ENCODE results near the gene XYLT1. TPM values are rescaled to one million over a fixed set of nuclear protein-coding genes. Genes with fewer than 3 reads are reported as not detected.

The XYLT1 gene
- polyA plus RNA-seq, 1 donor from 2014 or later, result 3.3 TPM

GRCh38 chr16:17457513-17457912 is 13.2 kb downstream of the XYLT1 start:
- Histone ChIP-seq H2AFZ (ENCODE audit: low read depth, low read length) (no peak overlapping the region), H3K27me3 (ENCODE audit: insufficient read depth, low read depth, low read length) (no peaks in the 10 kb centered on the region), H3K4me3 (ENCODE audit: low read length) (no peak overlapping the region)

GRCh38 chr16:17454162-17454730 is 16.5 kb downstream of the XYLT1 start:
- Histone ChIP-seq H3K27me3 (ENCODE audit: insufficient read depth, low read depth, low read length) (no peaks in the 10 kb centered on the region), H3K36me3 (ENCODE audit: insufficient read depth, low read length) (no peaks in the 10 kb centered on the region), H3K9me3 (ENCODE audit: low read length) (no peaks in the 10 kb centered on the region), H3K4me3 (ENCODE audit: low read length) (no peak overlapping the region), H3K27ac (ENCODE audit: low read length) (no peak overlapping the region), H4K20me1 (ENCODE audit: insufficient read depth) (no peaks in the 10 kb centered on the region), H3K9ac (ENCODE audit: low read length) (no peak overlapping the region), H3K79me2 (replicated peaks; ENCODE audit: insufficient read depth, low read length) (peaks cover 22% of the 10 kb centered on the region), H2AFZ (ENCODE audit: low read depth, low read length) (no peak overlapping the region), H3K4me2 (ENCODE audit: low read length) (no peak overlapping the region), H3K9me2 (ENCODE audit: insufficient read depth, low read length) (no peaks in the 10 kb centered on the region), H3F3A (ENCODE audit: insufficient read depth, low read length, poor library complexity, severe bottlenecking) (no peaks in the 10 kb centered on the region)
- TF ChIP-seq POLR2AphosphoS5 (IDR thresholded peaks at IDR 0.05) (no peak), EP300 (conservative IDR thresholded peaks at IDR 0.05; ENCODE audit: poor library complexity, severe bottlenecking) (no peak), RAD21 (conservative IDR thresholded peaks at IDR 0.05) (no peak), REST (IDR thresholded peaks at IDR 0.05; ENCODE audit: borderline replicate concordance) (no peak), MXI1 (conservative IDR thresholded peaks at IDR 0.05; ENCODE audit: poor library complexity, severe bottlenecking) (no peak)

More at GRCh38 chr16:17457513-17457912, 13.2 kb downstream of the XYLT1 start:
- no peak overlapping the region for H3K4me2 ChIP-seq (ENCODE audit: low read length)
- H4K20me1 ChIP-seq (ENCODE audit: insufficient read depth), result no peaks in the 10 kb centered on the region
- H3K36me3 ChIP-seq (ENCODE audit: insufficient read depth, low read length), result no peaks in the 10 kb centered on the region
- H3K79me2 ChIP-seq (replicated peaks; ENCODE audit: insufficient read depth, low read length), result peaks cover 46% of the 10 kb centered on the region
- H3F3A ChIP-seq (ENCODE audit: insufficient read depth, low read length, poor library complexity, severe bottlenecking), result no peaks in the 10 kb centered on the region
- H3K9me3 ChIP-seq (ENCODE audit: low read length), result no peaks in the 10 kb centered on the region
- H3K9me2 ChIP-seq (ENCODE audit: insufficient read depth, low read length), result no peaks in the 10 kb centered on the region
- H3K9ac ChIP-seq (ENCODE audit: low read length), result no peak overlapping the region
- TF ChIP-seq EP300 (conservative IDR thresholded peaks at IDR 0.05; ENCODE audit: poor library complexity, severe bottlenecking) (no peak), RAD21 (conservative IDR thresholded peaks at IDR 0.05) (peak; percentile 8), POLR2AphosphoS5 (IDR thresholded peaks at IDR 0.05) (no peak), TAF1 (IDR thresholded peaks at IDR 0.05; ENCODE audit: low read depth) (no peak)
- H3K27ac ChIP-seq (ENCODE audit: low read length), result no peak overlapping the region

GRCh38 chr16:17453364-17454038 is 17.3 kb downstream of the XYLT1 start:
- TF ChIP-seq POLR2AphosphoS5 (IDR thresholded peaks at IDR 0.05) (no peak), TAF1 (IDR thresholded peaks at IDR 0.05; ENCODE audit: low read depth) (no peak), CTCF (IDR thresholded peaks at IDR 0.05; ENCODE audit: poor library complexity, severe bottlenecking) (no peak), MXI1 (conservative IDR thresholded peaks at IDR 0.05; ENCODE audit: poor library complexity, severe bottlenecking) (no peak), REST (IDR thresholded peaks at IDR 0.05; ENCODE audit: borderline replicate concordance) (no peak), EZH2 (IDR thresholded peaks at IDR 0.05; ENCODE audit: borderline replicate concordance, insufficient read depth, low read length, poor library complexity, severe bottlenecking) (no peak)
- H3F3A ChIP-seq (ENCODE audit: insufficient read depth, low read length, poor library complexity, severe bottlenecking), result no peaks in the 10 kb centered on the region
- H2AFZ ChIP-seq (ENCODE audit: low read depth, low read length), result no peak overlapping the region
- no peak overlapping the region for H3K4me3 ChIP-seq (ENCODE audit: low read length)
- no peaks in the 10 kb centered on the region for H3K36me3 ChIP-seq (ENCODE audit: insufficient read depth, low read length)
- H3K27me3 ChIP-seq (ENCODE audit: insufficient read depth, low read depth, low read length), result no peaks in the 10 kb centered on the region
- H3K4me2 ChIP-seq (ENCODE audit: low read length), result no peak overlapping the region
- no peak overlapping the region for H3K9ac ChIP-seq (ENCODE audit: low read length)
- no peaks in the 10 kb centered on the region for H3K9me2 ChIP-seq (ENCODE audit: insufficient read depth, low read length)
- H3K79me2 ChIP-seq (replicated peaks; ENCODE audit: insufficient read depth, low read length), result peaks cover 17% of the 10 kb centered on the region
- H4K20me1 ChIP-seq (ENCODE audit: insufficient read depth), result no peaks in the 10 kb centered on the region
- no peak overlapping the region for H3K27ac ChIP-seq (ENCODE audit: low read length)
- no peaks in the 10 kb centered on the region for H3K9me3 ChIP-seq (ENCODE audit: low read length)
